ENCODE measurements around the gene PRICKLE1. TPM values are rescaled to one million over a fixed set of nuclear protein-coding genes. Genes with fewer than 3 reads are reported as not detected.

Gene PRICKLE1
- total RNA-seq, 2 experiments from 2014 or later, result 0.45 to 0.89 TPM

DNA sequence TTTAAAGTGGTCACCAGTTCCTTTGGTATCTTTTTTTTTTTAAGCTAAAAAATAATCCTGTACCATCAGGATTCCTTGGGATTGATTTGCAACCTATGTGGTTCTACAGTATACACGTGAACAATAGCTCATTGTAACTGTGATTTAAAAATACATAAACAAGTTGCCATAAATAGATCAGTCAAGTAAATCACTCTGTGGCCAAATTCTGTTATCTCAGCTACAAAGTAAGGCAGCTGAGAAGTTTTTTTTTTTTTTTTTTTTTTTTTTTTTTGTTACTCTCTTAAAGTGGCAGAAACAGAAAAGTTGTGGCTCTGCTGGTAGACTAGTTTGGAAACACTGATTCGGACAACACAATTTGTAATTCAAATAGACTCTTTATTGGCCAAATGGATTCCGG lies 104.5 kb downstream of the PRICKLE1 start:
- Mint-ChIP-seq H3K4me1 (peaks cover 8% of the 10 kb centered on the region), H3K27me3 (peaks cover 78% of the 10 kb centered on the region), H3K4me3 (no peak overlapping the region), H3K9me3 (no peaks in the 10 kb centered on the region), H3K27ac (no peak overlapping the region), H3K36me3 (no peaks in the 10 kb centered on the region)
- POLR2A ChIA-PET, result no interaction called here
- ATAC-seq (ENCODE audit: low read depth), result no peak
- DNase-seq, result no peak

DNA sequence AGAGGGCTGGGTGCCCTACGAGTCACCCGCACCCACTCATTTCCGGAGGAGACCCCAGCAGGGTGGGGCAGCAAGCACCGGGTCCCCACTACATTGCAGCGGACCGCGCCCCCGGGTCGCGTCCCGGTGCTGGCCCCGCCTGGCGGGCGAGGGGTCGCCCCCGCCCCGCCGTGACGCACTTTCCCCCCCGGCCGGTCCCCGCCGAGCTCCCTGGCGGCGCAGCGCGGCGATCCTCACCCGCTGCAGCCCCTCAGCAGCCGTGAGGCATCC lies 106.1 kb downstream of the PRICKLE1 start:
- H3K4me1 Mint-ChIP-seq, result peaks cover 8% of the 10 kb centered on the region
- POLR2A ChIA-PET, result no interaction called here
- H3K36me3 Mint-ChIP-seq, result no peaks in the 10 kb centered on the region
- DNase-seq (peak; percentile 41), ATAC-seq (ENCODE audit: low read depth) (peak; percentile 24)
- no peaks in the 10 kb centered on the region for H3K9me3 Mint-ChIP-seq
- H3K27ac Mint-ChIP-seq, result no peak overlapping the region
- peaks cover 86% of the 10 kb centered on the region for H3K27me3 Mint-ChIP-seq
- peak overlapping the region; percentile 85 for H3K4me3 Mint-ChIP-seq

DNA sequence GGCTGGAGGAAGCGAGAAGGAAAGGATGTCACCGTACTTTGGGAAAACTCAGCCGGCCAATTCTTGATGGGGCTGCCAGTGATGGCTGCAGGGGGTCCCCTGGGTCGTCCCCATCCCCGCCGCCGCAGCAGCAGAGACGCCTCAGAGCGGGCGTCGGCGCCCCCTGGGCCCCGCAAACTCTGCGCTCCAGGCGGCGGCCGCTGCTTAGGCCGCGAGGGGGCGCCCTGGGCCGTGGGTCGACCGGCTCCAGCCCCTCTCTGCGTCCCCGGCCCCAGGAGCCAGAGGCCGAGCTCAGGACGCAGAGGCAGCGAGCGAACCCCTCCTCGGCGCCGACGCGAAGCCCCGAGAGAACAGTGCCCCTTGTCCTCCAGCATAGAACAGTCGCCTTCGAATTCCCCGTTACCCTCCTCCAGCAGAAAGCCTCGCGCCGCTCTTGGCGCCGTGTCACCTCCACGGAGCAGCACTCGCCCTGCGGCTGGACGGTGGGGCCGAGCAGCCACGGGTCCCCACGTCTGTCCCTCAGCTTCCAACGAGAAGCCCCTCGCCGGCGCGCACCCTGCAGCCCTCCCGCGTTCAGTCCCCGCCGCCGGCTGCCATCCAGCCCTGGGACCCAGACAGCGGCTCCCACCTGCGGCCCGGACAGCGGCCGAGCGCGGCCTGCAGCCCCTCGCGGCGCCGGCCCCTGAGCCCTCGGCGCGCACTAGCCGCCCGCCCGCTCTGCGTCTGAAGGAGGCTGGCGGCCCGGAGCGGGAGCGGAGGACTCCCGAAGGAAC lies 106.6 kb downstream of the PRICKLE1 start:
- Mint-ChIP-seq H3K9me3 (no peaks in the 10 kb centered on the region), H3K36me3 (no peaks in the 10 kb centered on the region), H3K4me1 (peaks cover 8% of the 10 kb centered on the region), H3K4me3 (peak overlapping the region; percentile 68), H3K27ac (no peak overlapping the region), H3K27me3 (peaks cover 84% of the 10 kb centered on the region)
- ATAC-seq (ENCODE audit: low read depth) (peak; percentile 81), DNase-seq (peak; percentile 77)
- POLR2A ChIA-PET, result no interaction called here

DNA sequence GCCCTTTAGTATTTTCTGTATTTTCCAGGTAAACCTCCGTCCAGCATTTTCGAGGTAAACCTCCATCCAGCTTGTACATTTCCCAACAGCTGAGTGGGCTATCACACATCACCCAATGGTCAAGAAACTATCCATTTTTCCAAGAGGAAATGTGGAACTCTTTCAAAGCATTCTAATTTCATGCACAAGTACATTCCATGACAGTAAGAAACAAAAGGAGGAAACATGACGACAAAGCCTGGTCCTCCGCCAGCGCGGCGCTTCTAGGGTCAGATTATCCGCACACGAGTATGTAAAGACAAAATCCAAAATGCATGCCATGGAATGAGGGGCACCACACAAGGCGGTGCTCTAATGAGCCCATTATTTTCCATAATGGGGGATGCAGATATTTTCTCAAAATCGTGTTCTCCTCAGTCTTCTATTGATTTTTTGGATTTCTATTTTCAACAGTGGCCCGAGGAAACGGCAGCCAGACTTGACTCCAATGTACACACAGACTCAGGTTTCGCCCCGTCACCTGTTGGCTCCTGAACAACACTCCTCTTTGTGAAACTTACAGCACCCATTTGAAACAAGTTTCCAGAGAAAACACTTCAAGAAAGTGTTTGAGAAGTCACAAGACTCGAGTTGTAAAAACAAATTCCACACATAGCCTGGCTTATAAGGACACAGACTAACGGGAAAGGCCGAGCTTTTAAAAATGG lies 107.4 kb downstream of the PRICKLE1 start:
- H3K9me3 Mint-ChIP-seq, result no peaks in the 10 kb centered on the region
- no peaks in the 10 kb centered on the region for H3K36me3 Mint-ChIP-seq
- DNase-seq (no peak), ATAC-seq (ENCODE audit: low read depth) (no peak)
- H3K27me3 Mint-ChIP-seq, result peaks cover 78% of the 10 kb centered on the region
- POLR2A ChIA-PET, result no interaction called here
- H3K27ac Mint-ChIP-seq, result no peak overlapping the region
- H3K4me3 Mint-ChIP-seq, result peak overlapping the region; percentile 33
- H3K4me1 Mint-ChIP-seq, result peaks cover 8% of the 10 kb centered on the region

DNA sequence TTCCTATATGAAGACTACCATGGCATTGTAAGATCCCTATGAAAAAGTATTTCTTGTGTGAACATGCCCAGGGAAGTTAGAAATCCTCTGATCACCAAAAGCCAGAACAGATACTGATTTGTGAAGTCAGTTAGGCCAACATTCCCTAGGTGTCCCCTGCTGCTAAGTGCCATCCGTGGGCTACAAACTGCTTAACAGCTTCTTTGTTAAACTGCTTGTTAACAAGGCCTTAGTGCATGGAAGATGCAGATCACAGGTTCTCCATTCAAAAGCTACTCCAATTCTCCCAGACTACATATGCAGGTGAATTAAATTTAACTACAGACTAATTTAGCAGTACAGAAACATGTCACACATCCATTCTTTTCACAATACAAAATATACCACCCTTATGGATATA lies 108.2 kb downstream of the PRICKLE1 start:
- Mint-ChIP-seq H3K4me1 (peaks cover 8% of the 10 kb centered on the region), H3K27ac (no peak overlapping the region), H3K9me3 (no peaks in the 10 kb centered on the region), H3K36me3 (no peaks in the 10 kb centered on the region), H3K4me3 (no peak overlapping the region), H3K27me3 (peaks cover 71% of the 10 kb centered on the region)
- ATAC-seq (ENCODE audit: low read depth) (no peak), DNase-seq (no peak)
- POLR2A ChIA-PET, result no interaction called here

DNA sequence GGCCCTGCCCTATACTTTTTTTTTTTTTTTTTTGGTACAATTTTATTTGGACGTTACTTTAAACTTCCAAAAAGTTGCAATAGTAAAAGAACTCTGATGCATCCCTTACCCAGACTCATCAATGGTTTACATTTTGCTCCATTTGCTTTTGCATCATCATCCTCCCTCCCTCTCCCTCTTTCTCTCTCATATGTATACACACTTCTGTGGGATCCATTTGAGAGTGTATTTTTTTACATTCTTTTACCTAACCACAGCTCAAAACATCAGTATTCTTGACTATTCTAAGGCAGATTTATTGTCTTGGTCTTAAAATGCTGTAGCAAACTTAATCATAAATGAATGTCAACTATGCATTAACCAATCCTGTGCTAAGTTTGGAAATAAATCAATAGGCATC lies 111.6 kb downstream of the PRICKLE1 start:
- Mint-ChIP-seq H3K4me3 (no peak overlapping the region), H3K9me3 (no peaks in the 10 kb centered on the region), H3K36me3 (no peaks in the 10 kb centered on the region), H3K4me1 (no peaks in the 10 kb centered on the region), H3K27me3 (peaks cover 44% of the 10 kb centered on the region), H3K27ac (no peak overlapping the region)
- POLR2A ChIA-PET, result no interaction called here
- ATAC-seq (ENCODE audit: low read depth), result no peak
- no peak for DNase-seq

DNA sequence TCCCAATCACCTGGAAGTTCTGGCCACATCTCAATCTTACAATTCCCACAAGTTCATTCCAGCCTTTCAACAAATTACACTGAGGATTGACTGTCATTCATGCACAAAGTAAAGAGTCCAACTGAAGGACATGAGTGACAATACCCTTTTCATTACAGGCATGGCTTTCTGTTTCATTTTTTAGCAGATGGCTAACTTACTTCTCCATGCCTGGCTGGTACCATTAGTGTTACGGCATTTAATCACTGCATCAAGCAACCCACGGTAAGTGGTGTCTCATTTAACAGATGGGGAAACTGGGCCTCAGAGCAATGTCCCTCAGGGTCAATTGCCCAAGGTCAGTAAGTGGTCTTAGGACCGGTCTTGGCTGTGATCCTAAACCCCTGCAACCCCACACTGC lies 114.4 kb downstream of the PRICKLE1 start:
- no peaks in the 10 kb centered on the region for H3K36me3 Mint-ChIP-seq
- H3K4me1 Mint-ChIP-seq, result peaks cover under 1% of the 10 kb centered on the region
- no peaks in the 10 kb centered on the region for H3K9me3 Mint-ChIP-seq
- H3K27me3 Mint-ChIP-seq, result peaks cover 21% of the 10 kb centered on the region
- H3K27ac Mint-ChIP-seq, result no peak overlapping the region
- H3K4me3 Mint-ChIP-seq, result no peak overlapping the region
- ATAC-seq (ENCODE audit: low read depth) (no peak), DNase-seq (no peak)
- POLR2A ChIA-PET, result no interaction called here

DNA sequence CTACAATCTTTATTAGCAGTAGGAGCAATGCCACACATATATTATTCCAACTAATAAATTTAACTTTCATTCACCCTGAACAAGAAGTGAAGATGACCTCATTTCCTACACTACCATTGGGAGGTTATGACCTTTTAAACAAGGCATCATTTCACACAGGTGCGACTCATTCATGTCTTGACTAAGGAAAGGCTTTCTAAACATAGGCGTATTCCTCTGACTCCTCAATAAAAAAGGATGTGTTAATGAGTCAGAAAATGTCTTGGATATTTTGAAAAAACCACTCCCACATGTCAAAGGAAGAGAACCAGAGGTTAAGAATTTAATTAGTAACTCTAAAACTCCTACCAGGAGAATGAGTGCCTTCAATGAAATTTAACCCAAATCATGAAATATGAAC lies 115.2 kb downstream of the PRICKLE1 start:
- H3K9me3 Mint-ChIP-seq, result no peaks in the 10 kb centered on the region
- DNase-seq (no peak), ATAC-seq (ENCODE audit: low read depth) (no peak)
- H3K27ac Mint-ChIP-seq, result no peak overlapping the region
- H3K4me3 Mint-ChIP-seq, result no peak overlapping the region
- H3K27me3 Mint-ChIP-seq, result peaks cover 14% of the 10 kb centered on the region
- POLR2A ChIA-PET, result no interaction called here
- H3K36me3 Mint-ChIP-seq, result no peaks in the 10 kb centered on the region
- H3K4me1 Mint-ChIP-seq, result peaks cover 5% of the 10 kb centered on the region

DNA sequence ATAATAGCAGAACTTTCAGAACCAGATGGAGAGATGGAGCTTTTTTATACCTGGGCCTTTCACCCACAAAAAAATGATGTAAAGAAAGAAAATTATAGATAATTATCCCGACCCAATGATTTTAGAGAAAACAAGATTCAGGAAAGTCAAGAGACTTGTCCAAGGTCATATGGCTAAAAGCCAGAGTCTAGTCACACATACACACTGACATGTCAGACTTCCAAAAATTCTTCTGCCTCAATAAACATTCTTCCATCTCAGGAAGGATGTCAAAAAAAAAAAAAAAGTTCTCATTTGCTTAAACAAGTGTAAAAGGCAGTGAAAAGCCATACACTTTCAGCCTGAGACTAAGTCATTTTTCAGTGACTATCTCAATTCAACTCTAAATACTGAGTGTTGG lies 116.0 kb downstream of the PRICKLE1 start:
- Mint-ChIP-seq H3K36me3 (no peaks in the 10 kb centered on the region), H3K27me3 (peaks cover 9% of the 10 kb centered on the region), H3K4me1 (peaks cover 14% of the 10 kb centered on the region), H3K27ac (no peak overlapping the region), H3K4me3 (no peak overlapping the region), H3K9me3 (no peaks in the 10 kb centered on the region)
- DNase-seq (no peak), ATAC-seq (ENCODE audit: low read depth) (no peak)
- POLR2A ChIA-PET, result interaction anchor here (0.7 kb wide), 1 partner anchor 21 kb away, joined by 3 read pairs; no protein-coding TSS in a partner anchor

DNA sequence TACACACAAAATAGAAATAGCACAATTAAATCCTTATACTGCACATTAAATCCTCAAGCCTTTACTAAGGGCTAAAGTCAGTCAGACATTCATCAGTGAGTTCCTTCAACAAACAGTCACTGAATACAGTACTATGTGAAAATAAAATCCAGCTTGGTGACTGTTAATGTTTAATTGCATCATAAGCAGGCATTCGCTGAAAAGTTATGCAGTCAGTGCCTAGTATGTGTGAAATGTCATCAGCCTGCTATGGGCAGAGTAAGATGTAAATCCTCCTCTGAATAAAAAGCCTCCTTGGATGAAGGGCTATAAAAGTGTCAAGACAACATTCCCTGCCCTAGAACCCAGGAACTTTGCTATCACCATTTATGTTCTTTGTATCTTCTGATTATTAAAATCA lies 116.4 kb downstream of the PRICKLE1 start:
- POLR2A ChIA-PET, result interaction anchor here (0.7 kb wide), 1 partner anchor 20 kb away, joined by 3 read pairs; no protein-coding TSS in a partner anchor
- ATAC-seq (ENCODE audit: low read depth), result no peak
- Mint-ChIP-seq H3K4me1 (peaks cover 16% of the 10 kb centered on the region), H3K4me3 (no peak overlapping the region), H3K36me3 (no peaks in the 10 kb centered on the region), H3K27me3 (peaks cover 5% of the 10 kb centered on the region), H3K27ac (no peak overlapping the region), H3K9me3 (no peaks in the 10 kb centered on the region)
- no peak for DNase-seq

DNA sequence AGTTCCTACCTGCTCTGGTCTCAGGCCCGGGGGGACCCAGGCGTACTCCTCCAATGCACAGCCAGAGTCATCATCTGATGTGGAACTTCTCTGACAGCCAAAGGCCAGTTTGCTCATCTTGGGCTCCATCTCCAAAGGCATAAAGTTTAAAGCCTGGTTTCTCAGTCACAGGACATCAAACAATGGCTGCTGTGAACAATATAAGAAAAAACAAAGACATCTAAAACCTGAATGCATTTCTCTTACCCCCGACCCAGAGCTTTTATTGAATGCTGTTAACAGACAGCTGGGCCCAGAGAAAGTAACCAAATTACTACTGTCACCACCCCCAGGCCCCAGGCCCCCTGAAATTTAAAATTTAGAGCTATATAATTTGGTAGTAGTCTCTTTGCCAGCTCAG lies 117.2 kb downstream of the PRICKLE1 start:
- Mint-ChIP-seq H3K4me1 (peaks cover 16% of the 10 kb centered on the region), H3K4me3 (no peak overlapping the region), H3K27ac (no peak overlapping the region), H3K9me3 (no peaks in the 10 kb centered on the region), H3K36me3 (no peaks in the 10 kb centered on the region), H3K27me3 (peaks cover 5% of the 10 kb centered on the region)
- POLR2A ChIA-PET, result no interaction called here
- no peak for DNase-seq
- no peak for ATAC-seq (ENCODE audit: low read depth)

DNA sequence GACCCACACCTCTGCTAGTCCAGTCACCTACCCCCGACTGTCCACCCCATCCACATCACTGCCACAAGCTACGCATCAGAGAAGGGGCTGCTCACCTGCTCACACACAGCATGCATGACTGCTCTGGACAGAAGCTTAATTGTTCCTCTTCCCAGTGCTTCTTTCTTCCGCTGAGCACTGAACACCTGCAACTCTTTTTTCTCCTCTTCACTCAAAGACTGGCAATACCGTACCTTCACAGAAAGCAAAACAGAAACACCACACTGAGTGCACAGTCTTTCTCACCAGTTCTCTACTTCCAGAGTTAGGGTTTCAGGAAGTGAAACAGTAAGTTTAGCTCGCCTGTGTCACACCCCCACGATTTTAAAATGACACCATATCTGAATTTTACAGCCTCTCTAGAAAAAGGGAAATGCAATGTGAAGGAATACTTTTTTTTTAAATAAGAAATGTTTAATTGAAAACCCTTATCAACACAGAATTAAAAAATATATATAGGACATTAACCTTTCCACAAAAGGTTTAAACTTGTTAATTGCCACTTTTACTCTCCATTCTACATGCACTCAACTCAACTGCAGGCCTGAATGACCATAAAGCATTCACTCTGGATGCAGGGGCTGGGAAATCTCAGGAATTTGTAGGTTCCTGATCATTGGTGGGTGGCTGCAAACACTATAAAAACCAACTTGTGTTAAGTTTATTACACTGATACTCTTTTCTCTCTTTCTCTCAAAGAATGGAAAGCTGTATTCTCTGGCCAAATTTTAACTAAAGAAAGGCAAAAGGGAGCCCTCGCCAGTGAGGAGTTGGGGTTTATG lies 120.0 kb downstream of the PRICKLE1 start:
- peaks cover 5% of the 10 kb centered on the region for H3K27me3 Mint-ChIP-seq
- H3K27ac Mint-ChIP-seq, result peak overlapping the region; percentile 67
- ATAC-seq (ENCODE audit: low read depth), result peak; percentile 85
- no peaks in the 10 kb centered on the region for H3K9me3 Mint-ChIP-seq
- H3K4me1 Mint-ChIP-seq, result peaks cover 16% of the 10 kb centered on the region
- POLR2A ChIA-PET, result no interaction called here
- no peak for DNase-seq
- H3K36me3 Mint-ChIP-seq, result peaks cover 5% of the 10 kb centered on the region
- peak overlapping the region; percentile 75 for H3K4me3 Mint-ChIP-seq

DNA sequence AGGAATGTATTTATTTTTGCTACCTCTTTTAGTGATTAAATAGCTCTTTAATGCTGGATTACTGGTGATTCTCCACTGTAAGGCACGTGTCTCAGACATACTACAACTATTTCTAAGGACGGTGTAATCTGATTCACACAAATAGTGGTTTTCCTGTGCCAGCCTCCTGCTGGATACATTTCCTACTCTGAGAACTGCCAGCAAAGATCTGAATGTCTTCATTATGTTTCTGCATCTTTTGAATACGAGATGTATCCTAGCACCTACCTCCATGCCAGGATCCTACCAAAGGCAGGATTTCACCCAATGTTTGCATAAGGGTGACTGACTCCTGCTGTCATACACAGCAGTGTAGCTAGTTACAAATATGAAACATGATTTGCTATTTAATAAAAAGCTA lies 120.6 kb downstream of the PRICKLE1 start:
- no peaks in the 10 kb centered on the region for H3K9me3 Mint-ChIP-seq
- POLR2A ChIA-PET, result no interaction called here
- no peak overlapping the region for H3K27ac Mint-ChIP-seq
- ATAC-seq (ENCODE audit: low read depth) (peak; percentile 35), DNase-seq (no peak)
- peaks cover 16% of the 10 kb centered on the region for H3K4me1 Mint-ChIP-seq
- H3K36me3 Mint-ChIP-seq, result peaks cover 5% of the 10 kb centered on the region
- H3K27me3 Mint-ChIP-seq, result peaks cover 4% of the 10 kb centered on the region
- H3K4me3 Mint-ChIP-seq, result peak overlapping the region; percentile 75
